ENCODE data around the gene EIF4B. TPM values are rescaled to one million over a fixed set of nuclear protein-coding genes. Genes with fewer than 3 reads are reported as not detected.

The EIF4B gene
- total RNA-seq, 1 experiment from 2014 or later: 401 TPM

- no peak for DNase-seq (ENCODE audit: low spot score)
Observed at GRCh38 chr12:53068811-53069585, 62.7 kb downstream of the EIF4B start.

- no peak for DNase-seq (ENCODE audit: low spot score)
Observed at GRCh38 chr12:53069621-53070410, 63.6 kb downstream of the EIF4B start.

- no peak for DNase-seq (ENCODE audit: low spot score)
Observed at GRCh38 chr12:53070877-53071492, 64.7 kb downstream of the EIF4B start.

GRCh38 chr12:53071591-53072551 lies 65.6 kb downstream of the EIF4B start:
- DNase-seq (ENCODE audit: low spot score): no peak

- no peak for DNase-seq (ENCODE audit: low spot score)
Observed at GRCh38 chr12:53073881-53074280, 67.6 kb downstream of the EIF4B start.

GRCh38 chr12:53074283-53074998 lies 68.2 kb downstream of the EIF4B start:
- no peak for DNase-seq (ENCODE audit: low spot score)

GRCh38 chr12:53074999-53075370 lies 68.7 kb downstream of the EIF4B start:
- DNase-seq (ENCODE audit: low spot score): no peak

GRCh38 chr12:53076461-53076860 lies 70.2 kb downstream of the EIF4B start:
- DNase-seq (ENCODE audit: low spot score): no peak

GRCh38 chr12:53077030-53077429 lies 70.8 kb downstream of the EIF4B start:
- no peak for DNase-seq (ENCODE audit: low spot score)

- peak; percentile 79 for DNase-seq (ENCODE audit: low spot score)
Observed at GRCh38 chr12:53078425-53079225, 72.4 kb downstream of the EIF4B start.

GRCh38 chr12:53079226-53080117 lies 73.2 kb downstream of the EIF4B start, which contains the start of gene SPRYD3:
Gene SPRYD3, minus strand, starts transcription at chr12:53079390. Its CDS starts 57 bp downstream, at chr12:53079333.
- DNase-seq (ENCODE audit: low spot score): peak; percentile 98

- DNase-seq (ENCODE audit: low spot score): no peak
Observed at GRCh38 chr12:53082637-53083175, 76.5 kb downstream of the EIF4B start.

- no peak for DNase-seq (ENCODE audit: low spot score)
Observed at GRCh38 chr12:53086361-53086760, 80.1 kb downstream of the EIF4B start.

- no peak for DNase-seq (ENCODE audit: low spot score)
Observed at GRCh38 chr12:53090105-53090504, 83.8 kb downstream of the EIF4B start.

GRCh38 chr12:53090554-53090953 lies 84.3 kb downstream of the EIF4B start:
- no peak for DNase-seq (ENCODE audit: low spot score)

- DNase-seq (ENCODE audit: low spot score): no peak
Observed at GRCh38 chr12:53091756-53092155, 85.5 kb downstream of the EIF4B start.

Data from HT-29 (cell line).